NB4 (cell line): ENCODE data around the gene SPATA21.

Experiments
- DNase-seq: peaks from one replicate; pipeline ENCODE4 v3.0.0; 2010; ENCODE audit warnings: low read depth
- H3K4me3 ChIP-seq: one replicate; pipeline ENCODE4 v1.5.1; 2011; ENCODE audit warnings: mild to moderate bottlenecking, low read depth, low read length, moderate library complexity
- CTCF ChIP-seq: IDR thresholded peaks from one replicate; pipeline ENCODE4 v1.5.1; 2012; ENCODE audit warnings: low read depth, low read length
- MAX ChIP-seq: IDR thresholded peaks from 2 replicates; pipeline ENCODE4 v1.6.1; 2011; ENCODE audit warnings: low read depth, low read length
- MYC ChIP-seq: IDR thresholded peaks from 2 replicates; pipeline ENCODE4 v1.6.1; 2011; ENCODE audit warnings: low read depth, low read length
- POLR2A ChIP-seq: IDR thresholded peaks from 2 replicates; pipeline ENCODE4 v1.6.1; 2011; ENCODE audit warnings: mild to moderate bottlenecking; ENCODE audit not compliant: insufficient read length; ENCODE audit errors: extremely low read depth

SPATA21 gene

GRCh38 chr1:16356867-16357266 lies 80.4 kb downstream of the SPATA21 start:
- no peak overlapping the region for H3K4me3 ChIP-seq
- DNase-seq: no peak
- no peak for TF ChIP-seq POLR2A

- DNase-seq: no peak
- no peak overlapping the region for H3K4me3 ChIP-seq
- no peak for TF ChIP-seq CTCF
- no peak for TF ChIP-seq MAX
- TF ChIP-seq MYC: no peak
- TF ChIP-seq POLR2A: no peak
Measured at GRCh38 chr1:16354619-16355018, 82.6 kb downstream of the SPATA21 start.

GRCh38 chr1:16352842-16353535 lies 84.2 kb downstream of the SPATA21 start:
- peak; percentile 58 for DNase-seq

GRCh38 chr1:16351994-16352841 lies 85.0 kb downstream of the SPATA21 start, which contains the start of gene FBXO42:
Gene FBXO42 (minus strand): TSS chr1:16352480. CDS start chr1:16315418, 37,062 bp downstream.
- peak within 1 kb of the TSS; percentile 79 for H3K4me3 ChIP-seq
- TF ChIP-seq POLR2A: peak; percentile 89
- no peak for TF ChIP-seq MYC
- TF ChIP-seq MAX: peak; percentile 11; the same call in 1 of the 2 replicates

More at GRCh38 chr1:16352842-16353535, 84.2 kb downstream of the SPATA21 start:
- peak; percentile 44; the same call in 1 of the 2 replicates for TF ChIP-seq MAX
- no peak for TF ChIP-seq POLR2A
- TF ChIP-seq MYC: 0 out of 2 replicates have a peak, but pooled peaks have one; percentile 9
- TF ChIP-seq CTCF: no peak
- H3K4me3 ChIP-seq: peak overlapping the region; percentile 72

GRCh38 chr1:16351456-16351993 lies 85.7 kb downstream of the SPATA21 start:
- TF ChIP-seq MYC (no peak), CTCF (no peak), MAX (no peak), POLR2A (no peak)
- peak; percentile 47 for DNase-seq
- H3K4me3 ChIP-seq: peak overlapping the region; percentile 79

More at GRCh38 chr1:16351994-16352841, 85.0 kb downstream of the SPATA21 start, which contains the start of gene FBXO42:
- DNase-seq: peak; percentile 93

- no peak for TF ChIP-seq MAX
- no peak for TF ChIP-seq CTCF
- no peak for TF ChIP-seq MYC
- TF ChIP-seq POLR2A: no peak
- H3K4me3 ChIP-seq: no peak overlapping the region
- no peak for DNase-seq
Measured at GRCh38 chr1:16349847-16350406, 87.3 kb downstream of the SPATA21 start.
